Natural killer cell (primary cell): Measurements from ENCODE around the gene MMP23B. TPM values are rescaled to one million over a fixed set of nuclear protein-coding genes. Genes with fewer than 3 reads are reported as not detected.
A peak's percentile ranks its signal among the peaks of the same experiment; 100 is the strongest.
"Not testable (repeated sequence)": the region's sequence is repeated elsewhere in the genome, so short reads cannot be mapped to it uniquely, and the experiment has no call there.

Experiments
- ATAC-seq, 3 donors: fragments of 150-1000 bp in 2 of 3; fragments of 200-7000 bp in 1 of 3; cut with Tn5 transposase; 1 replicate in 1 of 3; 2 replicates in 2 of 3; pipeline ENCODE4 v1.10.0; 2021; ENCODE audit warnings: mild to moderate bottlenecking in 2 of 3, moderate library complexity in 2 of 3
- DNase-seq, 2 donors: peaks; one replicate each; pipeline versions ENCODE4 v3.0.0 to v3.0.0-alpha.2; 2013 to 2021; ENCODE audit warnings: mixed read lengths in 1 of 2
- H3K27ac ChIP-seq: one replicate; pipeline ENCODE4 v1.5.1; 2013; ENCODE audit warnings: mild to moderate bottlenecking, low read length
- H3K27me3 ChIP-seq: one replicate; pipeline ENCODE4 v1.6.1; 2013; ENCODE audit warnings: low read length; ENCODE audit not compliant: control insufficient read depth, insufficient read depth
- H3K36me3 ChIP-seq: one replicate; pipeline ENCODE4 v1.6.1; 2013; ENCODE audit warnings: low read length; ENCODE audit not compliant: control insufficient read depth, insufficient read depth
- H3K4me1 ChIP-seq: one replicate; pipeline ENCODE4 v1.6.1; 2013; ENCODE audit warnings: low read length; ENCODE audit not compliant: control insufficient read depth, insufficient read depth
- H3K4me3 ChIP-seq: one replicate; pipeline ENCODE4 v1.5.1; 2013; ENCODE audit warnings: low read length
- H3K9me3 ChIP-seq: one replicate; pipeline ENCODE4 v1.6.1; 2013; ENCODE audit warnings: low read length; ENCODE audit not compliant: control insufficient read depth, insufficient read depth
- H3K27ac Mint-ChIP-seq, 2 donors: one replicate each; pipeline ENCODE4 v1.8.0; 2022; ENCODE audit warnings: mild to moderate bottlenecking in 2 of 2, mixed read lengths in 2 of 2, moderate library complexity in 1 of 2
- H3K27me3 Mint-ChIP-seq, 2 donors: one replicate each; pipeline ENCODE4 v1.8.0; 2022; ENCODE audit warnings: low read depth in 2 of 2, mixed read lengths in 2 of 2
- H3K36me3 Mint-ChIP-seq: one replicate; pipeline ENCODE4 v1.8.0; 2022; ENCODE audit warnings: mixed read lengths
- H3K4me1 Mint-ChIP-seq, 2 donors: one replicate each; pipeline ENCODE4 v1.8.0; 2022; ENCODE audit warnings: mixed read lengths in 2 of 2
- H3K4me3 Mint-ChIP-seq: one replicate; pipeline ENCODE4 v1.8.0; 2022; ENCODE audit warnings: mild to moderate bottlenecking, moderate library complexity, mixed read lengths
- H3K9me3 Mint-ChIP-seq, 2 donors: one replicate each; pipeline ENCODE4 v1.8.0; 2022; ENCODE audit warnings: mixed read lengths in 2 of 2
- CTCF ChIP-seq: fragments of 200-600 bp; IDR thresholded peaks from one replicate; pipeline ENCODE4 v1.8.0; 2022; ENCODE audit warnings: antibody characterized with exemption
- WGBS: methylation state at CpG from one replicate; pipeline ENCODE4 v1.1.7; 2013; ENCODE audit warnings: missing lambda C conversion rate; ENCODE audit not compliant: insufficient coverage; 5-methylcytosine and 5-hydroxymethylcytosine counted together
- intact Hi-C: fragments of 100-400 bp; cut with micrococcal nuclease; formaldehyde crosslinking; loops from one replicate; pipeline ENCODE4 v1.14.2; 2022
- total RNA-seq, 4 donors: library from RNA; stranded (reverse); fragments of 120-200 nt in 1 of 4; gene quantifications; one replicate each; pipeline versions ENCODE4 v1.2.3 to v1.2.4, GENCODE V29; 2013 to 2022

MMP23B gene
- total RNA-seq, 3 donors from 2014 or later (not counting 1 experiment from before 2014, with no cell fraction given), result 82.9 to 130 (median 126) TPM

- intact Hi-C loops, result no loop called here
- peaks cover 43% of the 10 kb centered on the region for H3K4me1 ChIP-seq
- no peaks in the 10 kb centered on the region for H3K36me3 ChIP-seq
- H3K9me3 ChIP-seq, result no peaks in the 10 kb centered on the region
- peak overlapping the region; percentile 93 to 96 for H3K27ac Mint-ChIP-seq
- peak overlapping the region; percentile 90 for H3K27ac ChIP-seq
- peak; percentile 96 to 99 for DNase-seq
- H3K4me3 ChIP-seq, result peak overlapping the region; percentile 42
- no peak for TF ChIP-seq CTCF
- WGBS, result 2% methylated on average over 76 of the region's 81 CpGs
- no peaks in the 10 kb centered on the region for H3K9me3 Mint-ChIP-seq
- H3K36me3 Mint-ChIP-seq, result no peaks in the 10 kb centered on the region
- H3K4me1 Mint-ChIP-seq, result peaks cover 5 to 23% of the 10 kb centered on the region in 2 donors
- H3K27me3 Mint-ChIP-seq, result no peaks in the 10 kb centered on the region
- H3K4me3 Mint-ChIP-seq, result peak overlapping the region; percentile 95
- H3K27me3 ChIP-seq, result no peaks in the 10 kb centered on the region
- peak; percentile 53 to 77 (median 66) for ATAC-seq
These were observed 1.6 kb upstream of the MMP23B start for GRCh38 chr1:1630191-1630964.

GRCh38 chr1:1630965-1631781, 800 bp upstream of the MMP23B start:
- Mint-ChIP-seq H3K36me3 (no peaks in the 10 kb centered on the region), H3K9me3 (no peaks in the 10 kb centered on the region), H3K4me3 (peak overlapping the region; percentile 83), H3K4me1 (peaks cover 5 to 16% of the 10 kb centered on the region in 2 donors), H3K27me3 (no peaks in the 10 kb centered on the region), H3K27ac (peak overlapping the region; percentile 93 to 96)
- intact Hi-C loops, result no loop called here
- TF ChIP-seq CTCF, result no peak
- H3K27ac ChIP-seq, result peak overlapping the region; percentile 90
- no peaks in the 10 kb centered on the region for H3K9me3 ChIP-seq
- H3K27me3 ChIP-seq, result no peaks in the 10 kb centered on the region
- peak; percentile 2 to 5 (median 5) for ATAC-seq
- WGBS, result 9% methylated on average over 74 of the region's 79 CpGs
- peak; percentile 72 for DNase-seq
- H3K36me3 ChIP-seq, result peaks cover under 1% of the 10 kb centered on the region
- H3K4me3 ChIP-seq, result peak overlapping the region; percentile 42
- H3K4me1 ChIP-seq, result peaks cover 35% of the 10 kb centered on the region

GRCh38 chr1:1633409-1633808, 1.4 kb downstream of the MMP23B start:
- H3K9me3 Mint-ChIP-seq, intact Hi-C loops, H3K9me3 ChIP-seq: not testable (repeated sequence)

GRCh38 chr1:1634613-1635012, 2.6 kb downstream of the MMP23B start:
- Histone ChIP-seq H3K36me3 (peaks cover 13% of the 10 kb centered on the region), H3K4me1 (peaks cover 12% of the 10 kb centered on the region)
- H3K27me3 ChIP-seq, H3K4me3 ChIP-seq, H3K27me3 Mint-ChIP-seq, H3K4me3 Mint-ChIP-seq, H3K9me3 Mint-ChIP-seq, intact Hi-C loops, ATAC-seq, H3K27ac ChIP-seq, H3K4me1 Mint-ChIP-seq, H3K27ac Mint-ChIP-seq, H3K36me3 Mint-ChIP-seq, DNase-seq, H3K9me3 ChIP-seq: not testable (repeated sequence)
- WGBS, result 98% methylated on average over 7 of the region's 13 CpGs

More at GRCh38 chr1:1633409-1633808, 1.4 kb downstream of the MMP23B start:
- peaks cover 5 to 10% of the 10 kb centered on the region in 2 donors for H3K4me1 Mint-ChIP-seq
- not testable (repeated sequence) for H3K4me3 Mint-ChIP-seq, H3K4me3 ChIP-seq, H3K27ac ChIP-seq, H3K27ac Mint-ChIP-seq, ATAC-seq, H3K36me3 Mint-ChIP-seq, DNase-seq, H3K27me3 ChIP-seq, H3K27me3 Mint-ChIP-seq
- no CpG with 5 or more reads among the region's 35 CpGs for WGBS
- peaks cover 17% of the 10 kb centered on the region for H3K4me1 ChIP-seq
- peaks cover 13% of the 10 kb centered on the region for H3K36me3 ChIP-seq

GRCh38 chr1:1636621-1637478, 4.9 kb downstream of the MMP23B start:
- H3K9me3 ChIP-seq, H3K27me3 Mint-ChIP-seq, H3K4me3 ChIP-seq, H3K4me1 ChIP-seq, intact Hi-C loops, H3K4me3 Mint-ChIP-seq, H3K9me3 Mint-ChIP-seq, DNase-seq, H3K27ac ChIP-seq, ATAC-seq, H3K36me3 Mint-ChIP-seq, H3K4me1 Mint-ChIP-seq, H3K27me3 ChIP-seq, H3K27ac Mint-ChIP-seq: not testable (repeated sequence)
- WGBS, result 97% methylated on average over 37 of the region's 37 CpGs
- peaks cover 15% of the 10 kb centered on the region for H3K36me3 ChIP-seq

GRCh38 chr1:1637479-1637875, 5.5 kb downstream of the MMP23B start:
- not testable (repeated sequence) for H3K9me3 Mint-ChIP-seq, ATAC-seq
- WGBS, result 94% methylated on average over 8 of the region's 14 CpGs

More at GRCh38 chr1:1637479-1637875, 5.5 kb downstream of the MMP23B start:
- H3K36me3 ChIP-seq, result peaks cover 15% of the 10 kb centered on the region
- H3K27me3 Mint-ChIP-seq, intact Hi-C loops, H3K4me3 Mint-ChIP-seq, DNase-seq, H3K4me1 Mint-ChIP-seq, H3K36me3 Mint-ChIP-seq, H3K4me1 ChIP-seq, H3K4me3 ChIP-seq, H3K9me3 ChIP-seq, H3K27me3 ChIP-seq, H3K27ac ChIP-seq, H3K27ac Mint-ChIP-seq: not testable (repeated sequence)
